Loucy (cell line): ENCODE data around the gene MFN2.

ENCODE experiments used
- EZH2phosphoT487 ChIP-seq: fragments of 200-600 bp; IDR thresholded peaks from 2 replicates; pipeline ENCODE4 v1.6.1; 2018; ENCODE audit warnings: antibody characterized with exemption, mild to moderate bottlenecking, moderate library complexity, borderline replicate concordance
- TF ChIP-seq, protein P1 (sequence below): fragments of 200-600 bp; sonication (generic); conservative IDR thresholded peaks from 2 replicates; pipeline ENCODE4 v1.5.1; 2014; ENCODE audit warnings: mild to moderate bottlenecking, antibody characterized with exemption, low read length

DNA sequence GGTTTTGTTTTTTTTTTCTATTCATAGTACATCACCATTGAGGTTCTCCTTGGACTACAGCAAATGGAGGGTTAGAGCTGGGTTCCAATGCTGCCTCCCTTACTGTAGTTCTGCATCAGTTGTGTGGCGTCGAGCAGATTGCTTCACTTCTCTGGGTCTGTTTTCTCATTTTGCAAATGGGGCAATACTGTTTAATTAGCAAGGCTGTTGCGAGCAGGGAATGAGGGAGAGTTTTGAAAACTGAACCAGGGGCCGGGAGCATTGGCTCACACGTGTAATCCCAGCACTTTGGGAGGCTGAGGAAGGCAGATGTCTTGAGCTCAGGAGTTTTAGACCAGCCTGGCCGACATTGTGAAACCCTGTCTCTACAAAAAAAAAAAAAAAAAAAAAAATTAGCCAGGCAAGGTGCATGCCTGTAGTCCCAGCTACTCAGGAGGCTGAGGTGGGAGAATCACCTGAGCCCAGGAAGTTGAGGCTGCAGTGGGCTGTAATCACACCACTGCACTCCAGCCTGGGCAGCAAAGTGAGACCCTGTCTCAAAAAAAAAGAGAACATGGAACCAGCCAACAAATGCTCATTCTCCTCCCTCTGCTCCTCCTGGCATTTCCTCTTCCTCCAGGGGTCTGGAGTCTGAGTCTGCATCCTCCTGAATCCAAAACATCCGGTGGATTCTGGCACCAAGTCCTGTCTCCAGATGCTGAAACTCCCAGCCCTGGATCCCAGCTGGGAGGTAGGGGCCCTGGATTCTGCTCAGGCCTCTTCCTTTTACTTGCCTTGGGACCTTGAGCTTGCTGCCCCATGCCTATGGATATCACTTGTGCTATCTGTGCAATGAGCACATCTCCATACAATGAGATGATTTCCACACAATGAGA is 49.4 kb upstream of the MFN2 start:
- TF ChIP-seq, protein P1, sequence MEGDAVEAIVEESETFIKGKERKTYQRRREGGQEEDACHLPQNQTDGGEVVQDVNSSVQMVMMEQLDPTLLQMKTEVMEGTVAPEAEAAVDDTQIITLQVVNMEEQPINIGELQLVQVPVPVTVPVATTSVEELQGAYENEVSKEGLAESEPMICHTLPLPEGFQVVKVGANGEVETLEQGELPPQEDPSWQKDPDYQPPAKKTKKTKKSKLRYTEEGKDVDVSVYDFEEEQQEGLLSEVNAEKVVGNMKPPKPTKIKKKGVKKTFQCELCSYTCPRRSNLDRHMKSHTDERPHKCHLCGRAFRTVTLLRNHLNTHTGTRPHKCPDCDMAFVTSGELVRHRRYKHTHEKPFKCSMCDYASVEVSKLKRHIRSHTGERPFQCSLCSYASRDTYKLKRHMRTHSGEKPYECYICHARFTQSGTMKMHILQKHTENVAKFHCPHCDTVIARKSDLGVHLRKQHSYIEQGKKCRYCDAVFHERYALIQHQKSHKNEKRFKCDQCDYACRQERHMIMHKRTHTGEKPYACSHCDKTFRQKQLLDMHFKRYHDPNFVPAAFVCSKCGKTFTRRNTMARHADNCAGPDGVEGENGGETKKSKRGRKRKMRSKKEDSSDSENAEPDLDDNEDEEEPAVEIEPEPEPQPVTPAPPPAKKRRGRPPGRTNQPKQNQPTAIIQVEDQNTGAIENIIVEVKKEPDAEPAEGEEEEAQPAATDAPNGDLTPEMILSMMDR, result no peak
- TF ChIP-seq EZH2phosphoT487, result no peak
